NCI-H2227 treated with DMSO at 0.1 percent for 48 hours (cell line): ENCODE data around the gene FNDC3B.
"Not testable (repeated sequence)": the region's sequence is repeated elsewhere in the genome, so short reads cannot be mapped to it uniquely, and the experiment has no call there.

Source experiments
- DNase-seq: peaks from one replicate; lab custom pipeline; 2025; lab: John Stamatoyannopoulos, UW

FNDC3B gene

DNA sequence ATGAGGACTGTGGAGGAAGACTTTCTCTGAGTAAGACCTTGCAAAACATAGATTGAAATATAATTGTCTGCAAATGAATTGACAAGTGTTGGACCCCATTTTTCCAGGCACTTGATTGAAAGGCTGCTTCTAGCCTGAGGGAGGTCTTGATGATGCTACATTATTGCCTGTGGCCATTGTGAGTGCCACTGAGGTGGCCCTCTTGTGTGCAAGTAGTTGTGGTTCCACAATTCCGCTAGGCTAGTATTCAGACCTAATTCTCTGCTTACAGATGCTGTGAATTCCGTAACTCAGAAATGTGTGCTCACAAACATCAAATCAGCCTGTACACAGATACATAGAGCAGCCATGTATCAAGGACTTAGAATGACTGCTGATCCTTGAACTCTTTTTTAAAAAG, 34.7 kb downstream of the FNDC3B start:
- no peak for DNase-seq

DNA sequence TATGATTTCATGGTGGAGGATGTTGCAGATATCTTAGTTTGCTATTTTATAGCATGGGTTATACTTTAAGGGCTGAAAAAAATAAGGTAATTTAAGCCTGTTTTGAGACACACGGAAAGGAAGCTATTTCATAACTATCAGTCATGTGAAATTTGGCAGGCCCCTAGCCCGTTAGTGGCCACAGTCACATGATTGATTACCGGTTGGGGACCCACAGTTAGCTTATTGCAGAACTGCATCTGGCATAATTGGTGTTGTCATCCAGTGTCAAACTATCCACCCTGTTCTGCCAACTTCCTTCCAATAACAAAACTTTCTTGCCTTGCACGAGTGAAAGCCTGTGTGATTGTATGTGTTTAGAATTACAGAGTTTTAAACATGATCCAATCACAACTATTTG, 35.2 kb downstream of the FNDC3B start:
- DNase-seq, result no peak

DNA sequence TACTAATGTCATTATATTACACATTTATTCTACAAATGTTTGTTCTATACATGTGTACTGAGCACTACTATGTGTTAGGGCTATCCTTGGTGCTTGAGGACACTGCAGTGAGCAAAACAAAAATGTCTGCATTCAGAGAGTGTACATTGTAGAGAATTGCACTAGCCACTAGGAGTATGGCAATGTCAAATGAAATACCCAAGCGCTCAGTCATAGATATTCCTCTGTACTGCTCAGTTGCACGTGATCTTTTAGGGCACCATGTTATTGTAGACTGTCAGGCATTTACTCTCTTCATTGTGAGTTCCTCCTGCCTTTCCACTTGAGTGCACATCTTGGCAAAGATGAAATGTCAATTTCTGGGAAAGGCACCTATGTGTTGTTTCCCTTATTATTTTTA, 36.8 kb downstream of the FNDC3B start:
- DNase-seq, result no peak

DNA sequence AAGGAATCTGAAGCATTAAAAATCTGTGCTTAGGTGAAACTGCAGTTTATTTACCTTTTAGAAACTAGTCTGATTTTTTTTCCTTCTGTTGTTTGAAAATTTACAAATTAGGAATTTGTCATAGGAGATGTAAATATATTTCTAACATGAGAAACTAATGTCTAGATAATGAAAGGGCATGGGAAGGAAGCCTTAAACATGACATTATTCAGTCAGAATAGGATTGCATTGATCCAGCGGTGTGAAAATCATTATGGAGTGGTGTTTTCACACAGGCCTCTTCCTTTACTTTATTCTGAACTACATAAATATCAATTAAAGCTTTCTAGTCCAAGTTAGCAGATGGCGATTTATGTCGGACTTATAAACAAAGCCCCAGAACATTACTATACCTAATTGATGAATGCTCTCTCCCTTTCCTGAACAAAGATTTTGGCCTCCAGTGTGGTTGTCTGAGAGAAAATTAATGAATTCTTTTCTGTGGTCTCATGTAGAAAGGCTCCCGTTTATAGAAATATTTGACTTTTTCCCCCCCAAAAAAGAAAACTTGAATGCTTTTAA, 37.9 kb downstream of the FNDC3B start:
- no peak for DNase-seq

DNA sequence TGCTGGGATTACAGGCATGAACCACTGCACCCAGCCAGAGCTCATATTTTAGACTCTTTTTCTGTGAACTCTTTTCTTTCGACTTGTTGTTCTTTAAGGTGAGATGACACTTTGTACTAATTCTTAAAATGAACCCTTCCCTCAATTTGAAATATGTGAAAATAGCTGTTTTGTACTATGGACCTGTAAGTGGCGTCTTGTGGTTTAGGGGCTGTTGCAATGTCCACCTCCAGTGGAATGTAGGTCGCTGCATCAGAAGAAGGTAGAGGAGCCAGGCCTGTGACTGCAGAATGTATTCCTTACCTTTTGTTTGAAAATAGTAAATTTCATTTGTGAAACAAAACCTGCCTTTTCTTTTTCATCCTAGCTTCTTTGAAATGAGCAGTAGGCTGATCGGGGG, 38.9 kb downstream of the FNDC3B start:
- no peak for DNase-seq

DNA sequence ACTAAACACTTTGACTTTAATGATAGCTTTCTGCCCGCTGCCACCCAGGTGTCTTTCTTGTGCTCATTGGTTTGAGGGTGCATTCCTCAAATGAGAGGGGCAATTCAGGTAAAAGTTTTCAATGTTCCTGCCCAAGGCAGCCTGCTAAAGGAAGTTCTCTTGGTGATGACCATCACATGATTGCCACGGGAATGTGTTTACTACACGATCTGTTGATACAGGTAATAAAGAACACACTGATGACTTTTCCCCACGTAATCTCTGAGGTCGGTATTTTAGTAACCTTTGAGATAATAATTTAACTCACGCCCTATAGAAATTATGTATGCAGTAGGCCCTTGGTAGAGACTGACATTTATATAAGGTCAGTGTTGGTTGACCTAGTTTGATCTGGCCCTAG, 39.3 kb downstream of the FNDC3B start:
- DNase-seq, result no peak

DNA sequence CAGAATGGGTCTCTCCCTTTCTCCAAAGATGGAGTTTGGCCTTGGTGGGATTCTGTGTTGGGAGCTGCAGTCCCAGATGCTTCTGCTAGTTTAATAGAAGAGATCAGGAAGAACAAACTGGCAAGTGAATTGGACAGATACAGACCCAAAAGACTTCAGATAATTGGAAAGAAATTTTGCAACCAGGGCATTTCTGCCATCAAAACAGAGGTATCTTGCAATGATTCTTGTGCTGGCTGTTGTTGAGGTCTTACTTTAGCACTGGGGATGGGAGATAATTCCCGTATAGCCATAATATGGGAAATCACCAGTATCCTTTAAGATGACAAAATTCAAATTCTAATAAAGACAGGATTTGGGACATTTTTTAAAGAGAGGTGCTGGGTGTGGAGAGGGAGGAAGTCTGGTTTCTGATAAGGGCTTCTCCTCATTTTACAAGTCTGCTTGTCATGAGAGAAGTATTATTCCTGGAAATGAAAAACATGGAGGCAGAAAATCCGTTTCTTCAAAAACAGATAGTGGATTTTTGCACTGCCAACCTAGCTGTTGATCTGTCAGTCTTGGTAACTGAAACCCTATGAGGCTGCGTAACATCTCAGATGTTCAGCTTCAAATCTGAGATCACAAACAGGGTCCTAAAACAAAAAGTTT, 40.1 kb downstream of the FNDC3B start:
- no peak for DNase-seq

DNA sequence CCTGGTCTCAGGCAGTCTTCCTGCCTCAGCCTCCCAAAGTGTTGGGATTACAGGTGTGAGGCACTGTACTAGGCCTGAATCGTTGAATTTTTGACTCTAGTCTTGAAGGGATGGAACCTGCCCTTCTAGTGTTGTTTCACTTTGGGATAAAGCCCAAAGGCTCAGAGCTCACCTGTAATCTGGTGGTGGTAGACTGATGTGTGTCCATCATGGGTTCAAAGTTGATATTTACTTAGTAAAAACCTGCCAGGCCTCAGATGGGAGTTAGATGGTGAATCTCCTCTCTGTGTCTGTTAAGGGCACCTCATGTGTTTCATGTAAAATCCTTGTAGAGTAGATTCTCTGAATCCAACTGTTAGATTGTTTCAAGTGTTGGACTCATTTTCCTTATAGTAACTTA, 41.1 kb downstream of the FNDC3B start:
- no peak for DNase-seq

DNA sequence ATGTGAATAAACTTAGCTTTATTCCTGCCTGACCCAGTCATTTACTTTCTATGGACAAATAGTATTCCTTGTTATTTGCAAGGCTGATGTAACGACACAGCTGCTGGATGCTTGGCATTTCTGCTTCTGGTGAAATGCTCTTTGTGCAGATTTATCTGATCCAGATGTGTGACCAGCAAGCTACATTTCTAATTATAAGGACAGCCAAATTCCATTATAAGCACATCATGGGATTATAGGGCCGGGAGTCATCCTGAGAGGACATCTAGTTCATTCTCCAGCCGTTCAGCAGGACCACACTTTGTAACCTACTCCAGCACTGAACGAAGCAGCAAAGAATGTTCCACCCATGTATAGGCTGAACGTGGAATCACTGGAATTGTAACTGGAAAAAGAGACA, 42.9 kb downstream of the FNDC3B start:
- DNase-seq, result no peak

DNA sequence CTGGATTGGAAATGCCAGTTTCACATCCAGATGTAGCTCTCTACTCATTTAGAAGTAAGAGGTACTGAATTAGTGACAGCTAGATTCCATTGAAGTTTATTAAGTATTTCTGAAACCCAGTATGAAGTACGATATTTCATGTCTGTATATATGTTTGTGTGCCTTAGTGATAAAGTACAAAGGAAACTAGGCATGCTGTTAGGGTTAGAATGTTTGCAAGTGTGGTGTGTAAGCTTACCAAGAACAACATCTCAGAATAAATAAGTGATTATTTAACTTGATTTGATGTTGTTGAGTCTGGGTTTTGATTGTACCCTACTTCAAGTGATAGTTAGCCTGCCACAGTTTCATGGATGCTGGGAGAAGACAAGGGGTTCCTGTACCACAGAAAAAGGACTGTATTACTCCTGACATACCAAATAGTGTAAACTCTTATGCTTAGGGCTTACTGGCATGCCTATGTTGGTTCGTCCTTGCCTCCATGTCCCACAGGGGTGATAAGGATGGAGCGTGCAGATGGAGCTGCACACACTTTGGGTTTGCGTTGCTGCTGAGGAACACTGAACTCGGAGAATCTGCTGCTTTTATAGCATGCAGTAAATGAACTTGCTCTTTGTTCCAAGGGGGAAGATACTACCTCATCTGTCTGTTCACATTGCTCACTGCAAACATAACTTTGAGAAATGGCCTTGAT, 43.6 kb downstream of the FNDC3B start:
- DNase-seq, result no peak

DNA sequence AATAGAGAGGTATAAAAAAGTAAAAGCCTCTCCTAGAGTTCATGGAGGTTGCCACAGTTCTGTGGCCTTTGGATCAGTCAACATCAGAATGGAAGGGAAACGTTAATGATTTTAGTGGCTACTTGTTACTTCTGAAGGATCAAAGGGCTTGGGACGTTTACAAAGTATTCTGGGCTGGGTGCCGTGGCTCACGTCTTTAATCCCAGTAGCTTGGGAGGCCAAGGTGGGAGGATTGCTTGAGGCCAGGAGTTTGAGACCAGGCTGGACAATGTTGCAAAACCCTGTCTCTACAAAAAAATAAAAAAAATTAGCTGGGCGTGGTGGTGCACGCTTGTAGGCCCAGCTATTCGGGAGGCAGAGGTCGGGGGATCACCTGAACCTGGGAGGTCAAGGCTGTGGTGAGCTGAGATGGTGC, 44.6 kb downstream of the FNDC3B start:
- no peak for DNase-seq

DNA sequence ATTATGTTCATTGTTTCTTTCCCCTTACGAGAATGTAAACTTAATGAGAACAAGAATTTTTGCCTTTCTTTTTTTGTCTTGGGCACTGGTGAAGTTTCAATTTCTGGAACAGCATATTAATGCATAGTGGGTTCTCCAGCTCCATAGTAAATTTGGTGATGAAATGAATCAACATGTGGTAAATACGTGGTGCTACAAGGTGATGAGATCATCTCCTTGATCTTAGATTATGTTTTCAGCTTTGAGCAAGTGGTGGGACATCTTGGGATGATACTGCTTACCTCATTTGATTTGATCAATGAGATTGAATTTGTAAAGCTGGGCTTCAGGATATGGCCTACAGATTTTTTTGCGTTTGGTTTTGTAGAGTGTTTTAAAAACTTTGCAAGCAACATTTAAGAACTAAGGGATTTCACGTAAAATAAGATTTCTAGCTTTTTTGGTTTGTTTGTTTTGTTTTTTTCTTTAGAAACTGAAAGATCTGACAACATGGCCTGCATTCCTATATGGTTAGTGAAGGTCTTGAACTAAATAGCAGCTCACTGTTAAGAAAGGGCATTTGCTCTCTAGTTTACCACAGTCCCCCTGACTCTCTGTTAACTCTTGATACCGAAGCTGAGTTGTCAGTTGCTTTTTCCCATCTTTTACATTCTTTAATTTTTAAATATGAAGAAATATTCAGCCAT, 45.6 kb downstream of the FNDC3B start:
- DNase-seq, result no peak

DNA sequence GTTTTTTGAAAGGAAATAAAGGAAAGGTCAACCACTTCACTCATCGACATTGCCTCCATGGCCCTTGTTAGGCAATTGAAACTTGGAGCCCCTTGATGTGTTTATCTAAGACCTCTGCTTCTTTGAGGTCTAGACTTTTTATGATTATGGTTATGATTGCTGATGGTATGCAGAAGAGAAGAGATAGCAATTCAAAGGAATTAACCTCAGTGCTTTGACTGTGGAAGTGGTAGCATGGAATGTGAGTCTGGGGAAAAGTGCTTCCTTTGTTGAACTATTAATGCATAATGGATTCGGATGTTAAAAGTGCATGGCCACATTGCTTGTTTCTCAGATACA, 46.1 kb downstream of the FNDC3B start:
- DNase-seq, result no peak

DNA sequence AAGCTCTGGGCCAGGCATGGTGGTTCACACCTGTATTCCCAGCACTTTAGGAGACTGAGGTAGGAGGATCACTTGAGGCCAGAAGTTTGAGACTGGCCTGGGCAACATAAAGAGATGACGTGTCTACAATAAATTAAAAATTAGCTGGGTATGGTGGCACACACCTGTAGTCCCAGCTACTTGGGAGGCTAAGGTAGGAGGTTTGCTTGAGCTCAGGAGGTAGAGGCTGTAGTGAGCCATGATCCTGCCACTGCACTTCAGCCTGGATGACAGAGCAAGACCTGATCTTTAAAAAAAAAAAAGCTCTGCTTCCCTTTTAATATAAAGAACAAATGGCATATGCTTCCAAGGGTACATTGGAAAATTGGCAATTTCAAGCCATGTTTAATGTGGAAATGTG, 46.7 kb downstream of the FNDC3B start:
- no peak for DNase-seq

DNA sequence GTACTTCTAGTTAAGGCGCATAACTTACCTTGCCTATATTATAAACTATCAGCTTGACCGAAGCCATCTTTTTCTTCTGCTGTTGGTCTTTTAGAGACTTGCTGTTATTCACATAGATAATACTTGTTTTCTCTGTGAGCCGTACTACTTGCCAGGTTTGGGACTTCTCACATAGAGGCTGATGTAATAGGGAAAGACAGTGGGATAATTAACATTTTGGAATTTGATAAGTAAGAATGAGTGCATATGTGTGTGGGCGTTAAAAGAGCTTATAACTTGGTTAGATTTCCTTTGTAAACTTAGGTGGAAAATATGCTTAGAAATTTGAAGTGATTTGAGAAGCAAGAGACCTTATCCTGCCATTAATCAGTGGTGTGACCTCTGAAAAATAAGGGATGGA, 47.8 kb downstream of the FNDC3B start:
- no peak for DNase-seq

DNA sequence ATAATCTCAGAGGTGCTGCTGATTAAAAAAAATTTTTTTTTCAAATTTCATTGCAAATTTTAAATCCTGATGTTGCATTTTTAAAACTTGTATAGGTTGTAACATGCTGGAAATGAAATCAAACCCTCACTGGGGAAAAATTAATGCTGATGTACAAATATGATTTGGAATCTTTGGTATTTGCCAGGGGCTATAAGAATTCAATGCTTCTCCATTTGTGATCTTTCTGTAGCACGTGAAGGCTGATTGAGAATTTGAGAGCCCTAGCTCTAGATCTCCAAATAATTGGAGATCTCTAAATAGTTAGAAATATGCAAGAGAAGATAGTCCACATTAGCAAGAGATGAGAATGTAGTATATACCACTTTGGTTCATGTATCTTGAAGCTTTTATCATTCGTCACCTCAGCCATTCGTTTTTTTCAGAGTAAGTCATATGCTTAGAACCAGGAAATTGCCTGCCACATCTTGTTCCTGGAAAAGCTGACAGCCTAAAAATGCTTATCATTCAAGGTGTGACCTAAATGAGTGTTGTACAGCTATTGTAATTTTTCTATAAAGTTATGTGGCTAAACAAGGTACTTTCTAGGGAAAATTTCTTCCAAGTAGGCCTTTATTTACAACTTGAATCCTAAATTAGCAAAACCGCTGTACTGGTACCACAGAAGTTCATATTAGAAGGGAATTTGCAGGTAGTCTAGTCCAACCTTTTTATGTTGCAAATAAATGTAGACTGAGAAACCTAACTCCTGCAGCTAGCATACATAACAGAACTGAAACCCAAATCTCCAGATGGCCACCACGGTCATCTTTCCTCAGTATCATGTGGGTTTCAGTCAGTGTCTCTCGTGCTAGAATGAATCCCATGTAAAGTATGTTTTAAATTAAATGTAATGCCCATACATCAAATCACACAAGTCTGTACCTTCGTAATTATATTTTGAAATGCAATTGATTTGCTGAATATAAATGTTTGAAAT, 48.5 kb downstream of the FNDC3B start:
- no peak for DNase-seq

DNA sequence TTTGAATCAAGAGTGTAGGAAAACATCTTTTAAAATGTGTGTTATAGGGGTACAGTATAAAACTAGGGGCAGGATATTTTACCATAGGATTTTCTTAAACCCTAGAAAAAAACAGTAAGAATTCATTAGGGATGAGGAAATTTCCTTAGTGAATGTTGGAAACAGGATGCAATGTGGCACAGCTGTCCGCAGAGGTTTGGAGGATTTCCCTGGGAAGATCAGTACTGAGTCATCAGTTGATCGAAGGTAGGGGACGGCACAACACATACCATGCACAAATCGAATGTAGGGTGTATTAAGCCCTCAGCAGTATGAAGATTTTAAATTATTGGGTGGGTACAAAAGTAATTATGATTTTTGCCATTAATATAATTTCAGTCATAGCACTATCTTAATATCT, 49.9 kb downstream of the FNDC3B start:
- DNase-seq, result no peak

DNA sequence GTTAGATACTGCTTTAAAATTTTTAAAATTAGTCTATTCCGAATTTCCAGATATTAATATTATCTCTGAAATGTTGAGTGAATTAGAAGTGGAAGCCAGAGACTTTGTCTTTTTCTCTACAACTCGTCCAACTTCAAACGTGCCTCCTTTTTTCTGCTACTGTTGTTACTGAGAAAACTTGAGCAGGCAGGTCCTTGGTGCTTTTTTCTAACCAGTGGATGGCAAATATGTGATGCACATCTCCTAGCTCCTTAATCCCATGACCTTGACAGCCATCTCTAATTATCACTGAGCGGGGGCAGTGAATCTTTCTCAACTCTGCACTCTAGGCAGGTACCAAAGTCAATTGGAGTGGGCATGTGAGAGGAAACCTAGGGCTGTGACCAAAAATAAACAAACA, 50.7 kb downstream of the FNDC3B start:
- no peak for DNase-seq

DNA sequence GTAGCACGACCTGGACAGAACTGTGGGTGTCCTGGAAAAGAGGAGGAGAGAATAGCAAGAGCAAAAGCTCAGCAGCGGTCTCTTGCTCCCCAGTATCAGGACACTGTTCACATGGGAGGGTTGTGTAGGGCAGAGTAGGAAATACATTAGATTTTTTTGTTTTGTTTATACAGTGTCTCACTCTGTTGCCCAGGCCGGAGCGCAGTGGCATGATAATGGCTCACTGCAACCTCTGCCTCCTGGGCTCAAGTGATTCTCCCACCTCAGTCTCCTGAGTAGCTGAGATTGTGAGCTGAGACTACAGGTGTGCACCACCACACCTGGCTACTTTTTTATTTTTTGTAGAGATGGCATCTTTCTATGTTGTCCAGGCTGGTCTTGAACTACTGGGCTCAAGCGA, 53.3 kb downstream of the FNDC3B start:
- DNase-seq, result no peak

DNA sequence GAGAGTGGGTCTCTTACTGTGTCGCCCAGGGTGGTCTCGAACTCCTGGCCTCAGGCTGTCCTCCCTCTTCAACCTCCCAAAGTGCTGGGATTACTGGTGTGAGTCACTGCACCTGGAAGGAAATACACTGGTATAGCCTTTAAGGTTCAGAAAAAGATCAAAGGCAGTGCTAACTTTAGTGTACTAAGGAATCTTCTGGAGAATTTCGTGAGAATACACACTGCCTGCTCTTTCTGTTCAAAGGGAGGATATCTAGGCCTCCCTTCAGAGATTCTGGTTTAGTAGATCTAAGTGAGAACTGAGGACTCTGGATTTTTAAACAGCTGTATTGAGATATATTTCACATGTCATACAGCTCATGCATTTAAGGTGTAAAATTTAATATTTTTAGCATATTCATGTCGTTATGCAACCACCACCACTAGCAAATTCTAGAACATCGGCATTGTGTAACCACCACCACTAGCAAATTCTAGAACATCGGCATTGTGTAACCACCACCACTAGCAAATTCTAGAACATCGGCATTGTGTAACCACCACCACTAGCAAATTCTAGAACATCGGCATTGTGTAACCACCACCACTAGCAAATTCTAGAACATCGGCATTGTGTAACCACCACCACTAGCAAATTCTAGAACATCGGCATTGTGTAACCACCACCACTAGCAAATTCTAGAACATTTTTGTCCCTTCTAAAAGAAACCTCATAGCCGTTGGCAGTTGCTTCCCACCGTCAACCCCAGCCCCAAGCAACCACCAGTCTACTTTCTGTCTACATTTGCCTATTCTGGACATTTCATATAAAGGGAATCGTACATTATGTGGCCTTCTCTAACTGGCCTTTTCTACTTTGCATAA, 54.4 kb downstream of the FNDC3B start:
- DNase-seq, result not testable (repeated sequence)
